Measurements from ENCODE around the gene FBN1. TPM values are rescaled to one million over a fixed set of nuclear protein-coding genes. Genes with fewer than 3 reads are reported as not detected.

The FBN1 gene
- total RNA-seq, 1 donor from 2014 or later, result 78.8 TPM

DNA sequence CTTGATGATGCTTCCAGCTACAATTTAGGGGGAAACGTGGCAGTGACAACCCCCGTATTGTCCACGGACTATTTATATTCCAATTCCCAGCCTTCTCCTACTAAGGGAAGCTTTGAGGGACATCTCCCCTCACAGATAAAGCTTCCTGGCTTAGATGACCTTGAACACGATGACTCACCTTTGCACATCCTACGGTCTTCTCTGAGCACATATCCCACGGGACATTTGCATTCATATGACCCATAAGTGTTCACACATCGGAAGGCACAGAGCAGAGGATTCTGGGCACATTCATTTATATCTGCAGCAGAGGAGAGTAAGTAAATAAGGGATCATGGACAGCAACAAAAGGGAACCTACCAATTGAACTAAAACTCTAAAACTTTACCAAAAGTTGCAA is 212.8 kb downstream of the FBN1 start:
- Histone ChIP-seq H3K9me3 (ENCODE audit: low read depth) (no peaks in the 10 kb centered on the region), H3K4me3 (no peak overlapping the region), H4K20me1 (ENCODE audit: low read depth) (no peaks in the 10 kb centered on the region), H3K4me1 (no peaks in the 10 kb centered on the region), H3K79me2 (ENCODE audit: low read depth) (no peaks in the 10 kb centered on the region), H3K9ac (no peak overlapping the region), H3F3A (ENCODE audit: low read depth) (no peaks in the 10 kb centered on the region), H2AFZ (replicated peaks) (no peak overlapping the region), H3K27ac (no peak overlapping the region), H3K4me2 (no peak overlapping the region), H3K27me3 (no peaks in the 10 kb centered on the region), H3K36me3 (peaks cover 3% of the 10 kb centered on the region)
- Mint-ChIP-seq H3K4me3 (no peak overlapping the region), H3K27ac (no peak overlapping the region), H3K4me1 (no peaks in the 10 kb centered on the region), H3K9me3 (no peaks in the 10 kb centered on the region), H3K27me3 (ENCODE audit: insufficient read depth, low read depth) (no peaks in the 10 kb centered on the region), H3K36me3 (peaks cover 20% of the 10 kb centered on the region)
- no peak for DNase-seq (ENCODE audit: low spot score)
- TF ChIP-seq, protein P1, sequence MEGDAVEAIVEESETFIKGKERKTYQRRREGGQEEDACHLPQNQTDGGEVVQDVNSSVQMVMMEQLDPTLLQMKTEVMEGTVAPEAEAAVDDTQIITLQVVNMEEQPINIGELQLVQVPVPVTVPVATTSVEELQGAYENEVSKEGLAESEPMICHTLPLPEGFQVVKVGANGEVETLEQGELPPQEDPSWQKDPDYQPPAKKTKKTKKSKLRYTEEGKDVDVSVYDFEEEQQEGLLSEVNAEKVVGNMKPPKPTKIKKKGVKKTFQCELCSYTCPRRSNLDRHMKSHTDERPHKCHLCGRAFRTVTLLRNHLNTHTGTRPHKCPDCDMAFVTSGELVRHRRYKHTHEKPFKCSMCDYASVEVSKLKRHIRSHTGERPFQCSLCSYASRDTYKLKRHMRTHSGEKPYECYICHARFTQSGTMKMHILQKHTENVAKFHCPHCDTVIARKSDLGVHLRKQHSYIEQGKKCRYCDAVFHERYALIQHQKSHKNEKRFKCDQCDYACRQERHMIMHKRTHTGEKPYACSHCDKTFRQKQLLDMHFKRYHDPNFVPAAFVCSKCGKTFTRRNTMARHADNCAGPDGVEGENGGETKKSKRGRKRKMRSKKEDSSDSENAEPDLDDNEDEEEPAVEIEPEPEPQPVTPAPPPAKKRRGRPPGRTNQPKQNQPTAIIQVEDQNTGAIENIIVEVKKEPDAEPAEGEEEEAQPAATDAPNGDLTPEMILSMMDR (IDR thresholded peaks at IDR 0.05), result no peak
- TF ChIP-seq EZH2phosphoT487 (IDR thresholded peaks at IDR 0.05) (no peak), EZH2 (IDR thresholded peaks at IDR 0.05) (no peak)

DNA sequence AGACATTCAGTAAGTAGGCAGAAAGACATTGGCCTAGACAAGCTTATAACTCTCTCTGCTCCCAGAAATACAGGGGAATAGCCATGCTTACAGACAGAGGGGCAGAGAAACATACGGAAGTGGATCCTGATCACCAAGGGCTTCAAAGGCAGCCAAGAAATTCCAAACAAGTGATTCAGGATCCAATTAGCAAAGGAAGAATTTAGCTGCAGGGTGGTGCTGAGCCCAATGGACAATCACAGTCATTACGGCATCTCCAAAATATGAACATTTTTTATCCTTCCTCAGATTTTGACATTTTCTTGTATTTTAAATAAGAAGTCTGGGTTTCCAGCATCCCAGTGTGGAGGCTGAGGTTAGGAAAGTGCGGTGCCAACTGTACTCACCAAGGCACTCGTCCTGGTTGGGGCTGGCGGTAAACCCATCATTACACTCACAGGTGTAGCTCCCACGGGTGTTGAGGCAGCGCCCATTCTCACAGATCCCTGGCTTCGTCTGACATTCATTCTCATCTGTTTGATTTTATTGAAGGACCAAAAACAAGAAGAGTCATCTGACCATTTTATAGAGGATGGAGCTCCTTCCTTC is 217.5 kb downstream of the FBN1 start:
- Mint-ChIP-seq H3K9me3 (no peaks in the 10 kb centered on the region), H3K27ac (no peak overlapping the region), H3K27me3 (ENCODE audit: insufficient read depth, low read depth) (no peaks in the 10 kb centered on the region), H3K36me3 (peaks cover 39% of the 10 kb centered on the region), H3K4me3 (no peak overlapping the region), H3K4me1 (peaks cover 2% of the 10 kb centered on the region)
- Histone ChIP-seq H4K20me1 (ENCODE audit: low read depth) (no peaks in the 10 kb centered on the region), H3K27me3 (no peaks in the 10 kb centered on the region), H3K4me2 (no peak overlapping the region), H3K4me1 (no peaks in the 10 kb centered on the region), H3K9ac (no peak overlapping the region), H3K9me3 (ENCODE audit: low read depth) (no peaks in the 10 kb centered on the region), H3K36me3 (no peaks in the 10 kb centered on the region), H3F3A (ENCODE audit: low read depth) (no peaks in the 10 kb centered on the region), H3K4me3 (no peak overlapping the region), H3K27ac (no peak overlapping the region), H2AFZ (replicated peaks) (no peak overlapping the region), H3K79me2 (ENCODE audit: low read depth) (no peaks in the 10 kb centered on the region)
- TF ChIP-seq EZH2 (IDR thresholded peaks at IDR 0.05) (no peak), EZH2phosphoT487 (IDR thresholded peaks at IDR 0.05) (no peak)
- TF ChIP-seq, protein P1 (IDR thresholded peaks at IDR 0.05), result no peak
- DNase-seq (ENCODE audit: low spot score), result no peak

- H3K4me3 ChIP-seq, result no peak overlapping the region
- no peak for DNase-seq (ENCODE audit: low spot score)
- Mint-ChIP-seq H3K4me1 (peaks cover 2% of the 10 kb centered on the region), H3K4me3 (no peak overlapping the region), H3K27ac (no peak overlapping the region), H3K27me3 (ENCODE audit: insufficient read depth, low read depth) (no peaks in the 10 kb centered on the region), H3K36me3 (peaks cover 36% of the 10 kb centered on the region), H3K9me3 (no peaks in the 10 kb centered on the region)
- H4K20me1 ChIP-seq (ENCODE audit: low read depth), result no peaks in the 10 kb centered on the region
- H3K27me3 ChIP-seq, result no peaks in the 10 kb centered on the region
- TF ChIP-seq, protein P1 (IDR thresholded peaks at IDR 0.05), result no peak
- TF ChIP-seq EZH2 (IDR thresholded peaks at IDR 0.05), result no peak
- no peak for TF ChIP-seq EZH2phosphoT487 (IDR thresholded peaks at IDR 0.05)
- no peaks in the 10 kb centered on the region for H3K9me3 ChIP-seq (ENCODE audit: low read depth)
- H2AFZ ChIP-seq (replicated peaks), result no peak overlapping the region
- no peaks in the 10 kb centered on the region for H3K4me1 ChIP-seq
- H3K9ac ChIP-seq, result no peak overlapping the region
- H3K27ac ChIP-seq, result no peak overlapping the region
- H3K4me2 ChIP-seq, result no peak overlapping the region
- H3K79me2 ChIP-seq (ENCODE audit: low read depth), result no peaks in the 10 kb centered on the region
- no peaks in the 10 kb centered on the region for H3K36me3 ChIP-seq
- no peaks in the 10 kb centered on the region for H3F3A ChIP-seq (ENCODE audit: low read depth)
Measured at GRCh38 chr15:48427479-48427878, 218.0 kb downstream of the FBN1 start.

All from neural progenitor cell (in vitro differentiated cells).